ENCODE data around the gene GPS2.

The GPS2 gene

DNA sequence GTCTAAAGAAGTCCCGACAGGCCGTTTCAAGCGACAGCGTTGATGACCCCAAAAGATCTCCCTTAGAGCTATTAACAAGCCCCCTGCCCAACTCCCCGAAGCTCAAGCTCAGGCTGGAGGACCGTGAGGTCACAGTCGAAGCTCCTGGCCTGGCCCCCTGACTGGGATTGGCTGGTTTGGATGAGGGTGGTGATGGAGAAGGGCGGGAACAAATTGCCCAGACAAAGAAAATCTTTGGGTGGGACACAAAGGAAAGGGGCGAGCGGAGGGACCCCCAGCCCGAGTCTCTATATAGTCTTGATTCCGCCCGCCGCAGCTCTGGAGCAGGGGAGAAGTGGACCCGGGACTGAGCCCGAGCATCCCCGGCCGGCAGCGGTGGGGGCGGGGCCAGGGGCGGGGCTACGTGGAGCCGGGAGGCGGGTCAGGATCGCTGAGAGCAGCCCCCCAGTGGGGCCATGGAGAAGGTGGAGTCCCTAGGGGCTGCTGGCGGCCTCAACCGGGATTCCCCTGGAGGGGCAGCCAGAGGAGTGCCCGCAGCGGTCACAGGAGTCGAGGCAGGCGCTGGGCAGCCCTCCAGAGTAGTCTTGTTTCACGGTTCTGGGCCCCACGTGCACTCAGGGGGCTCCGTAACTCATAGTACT is 15.0 kb upstream of the GPS2 start:
- Histone ChIP-seq H3K4me2 (ENCODE audit: low read length) (peak overlapping the region; percentile 100), H2BK5ac (ENCODE audit: low read length) (no peak overlapping the region), H3K36me3 (ENCODE audit: control insufficient read depth, insufficient read depth, low read length) (peaks cover 4% of the 10 kb centered on the region), H3K79me2 (ENCODE audit: control insufficient read depth, insufficient read depth, low read length) (peaks cover 13% of the 10 kb centered on the region), H3K9ac (ENCODE audit: low read length) (peak overlapping the region; percentile 91), H3K18ac (ENCODE audit: low read length) (peak overlapping the region; percentile 84), H2BK120ac (ENCODE audit: low read depth, low read length) (peak overlapping the region; percentile 50), H3K4me1 (ENCODE audit: control insufficient read depth, low read depth, low read length) (no peaks in the 10 kb centered on the region), H3K23ac (ENCODE audit: low read length) (no peak overlapping the region), H4K8ac (ENCODE audit: low read depth, low read length) (no peak overlapping the region), H2BK15ac (replicated peaks; ENCODE audit: low read depth) (no peak overlapping the region), H3K56ac (ENCODE audit: low read length) (peak overlapping the region; percentile 94), H3K27me3 (ENCODE audit: insufficient read depth, low read length, poor library complexity) (no peaks in the 10 kb centered on the region), H2AK5ac (ENCODE audit: low read length) (no peak overlapping the region), H3K4ac (ENCODE audit: low read depth, low read length) (peak overlapping the region; percentile 71), H4K5ac (ENCODE audit: low read length) (no peak overlapping the region), H3K79me1 (ENCODE audit: low read length) (peaks cover 11% of the 10 kb centered on the region), H3K4me3 (ENCODE audit: low read length) (peak overlapping the region; percentile 74), H3K27ac (ENCODE audit: low read depth, low read length) (peak overlapping the region; percentile 78)
- DNase-seq = peak; percentile 94
- no CpG with 5 or more reads among the region's 34 CpGs for WGBS (ENCODE audit: extremely low coverage, insufficient coverage, low lambda C conversion rate)

DNA sequence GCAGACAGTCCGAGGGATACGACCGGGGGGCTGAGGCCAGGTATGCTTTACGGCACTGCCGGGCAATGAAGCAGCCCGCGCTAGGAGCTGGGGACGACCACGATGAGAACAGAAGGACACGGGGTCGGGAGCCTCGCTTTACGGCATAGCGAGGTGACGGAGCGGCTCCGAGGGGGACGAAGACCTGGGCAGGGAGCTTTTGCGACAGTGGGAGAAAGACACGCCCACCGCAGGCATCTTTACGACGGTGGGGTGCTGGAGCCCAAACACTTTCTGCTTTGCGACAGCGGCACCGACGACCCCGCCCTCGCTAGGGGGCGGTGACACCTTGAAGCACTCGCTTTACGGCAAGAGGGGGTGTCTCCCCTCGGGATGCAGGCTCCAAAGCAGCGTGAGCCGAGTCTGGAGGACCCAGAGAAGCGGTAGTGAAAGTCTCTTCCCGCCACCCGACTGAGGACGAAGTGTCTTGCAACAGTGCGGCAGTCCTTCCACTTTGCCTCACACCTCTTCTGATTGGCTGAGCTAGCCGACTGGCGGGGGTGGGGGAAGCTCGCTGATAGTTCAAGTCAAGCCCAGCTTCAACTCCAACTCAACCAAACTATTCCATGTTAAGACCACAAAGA is 14.3 kb upstream of the GPS2 start:
- Histone ChIP-seq H3K36me3 (ENCODE audit: control insufficient read depth, insufficient read depth, low read length) (peaks cover 6% of the 10 kb centered on the region), H3K4me2 (ENCODE audit: low read length) (peak overlapping the region; percentile 100), H3K4me1 (ENCODE audit: control insufficient read depth, low read depth, low read length) (no peaks in the 10 kb centered on the region), H3K4me3 (ENCODE audit: low read length) (peak overlapping the region; percentile 74), H3K27me3 (ENCODE audit: insufficient read depth, low read length, poor library complexity) (no peaks in the 10 kb centered on the region), H3K4ac (ENCODE audit: low read depth, low read length) (no peak overlapping the region), H3K56ac (ENCODE audit: low read length) (peak overlapping the region; percentile 94), H4K5ac (ENCODE audit: low read length) (no peak overlapping the region), H3K79me2 (ENCODE audit: control insufficient read depth, insufficient read depth, low read length) (peaks cover 13% of the 10 kb centered on the region), H3K23ac (ENCODE audit: low read length) (no peak overlapping the region), H2BK5ac (ENCODE audit: low read length) (peak overlapping the region; percentile 71), H3K9ac (ENCODE audit: low read length) (peak overlapping the region; percentile 91), H2AK5ac (ENCODE audit: low read length) (no peak overlapping the region), H4K8ac (ENCODE audit: low read depth, low read length) (no peak overlapping the region), H3K27ac (ENCODE audit: low read depth, low read length) (peak overlapping the region; percentile 78), H3K18ac (ENCODE audit: low read length) (no peak overlapping the region), H2BK15ac (replicated peaks; ENCODE audit: low read depth) (no peak overlapping the region), H3K79me1 (ENCODE audit: low read length) (peaks cover 11% of the 10 kb centered on the region), H2BK120ac (ENCODE audit: low read depth, low read length) (no peak overlapping the region)
- DNase-seq = peak; percentile 100
- WGBS (ENCODE audit: extremely low coverage, insufficient coverage, low lambda C conversion rate) = no CpG with 5 or more reads among the region's 43 CpGs

DNA sequence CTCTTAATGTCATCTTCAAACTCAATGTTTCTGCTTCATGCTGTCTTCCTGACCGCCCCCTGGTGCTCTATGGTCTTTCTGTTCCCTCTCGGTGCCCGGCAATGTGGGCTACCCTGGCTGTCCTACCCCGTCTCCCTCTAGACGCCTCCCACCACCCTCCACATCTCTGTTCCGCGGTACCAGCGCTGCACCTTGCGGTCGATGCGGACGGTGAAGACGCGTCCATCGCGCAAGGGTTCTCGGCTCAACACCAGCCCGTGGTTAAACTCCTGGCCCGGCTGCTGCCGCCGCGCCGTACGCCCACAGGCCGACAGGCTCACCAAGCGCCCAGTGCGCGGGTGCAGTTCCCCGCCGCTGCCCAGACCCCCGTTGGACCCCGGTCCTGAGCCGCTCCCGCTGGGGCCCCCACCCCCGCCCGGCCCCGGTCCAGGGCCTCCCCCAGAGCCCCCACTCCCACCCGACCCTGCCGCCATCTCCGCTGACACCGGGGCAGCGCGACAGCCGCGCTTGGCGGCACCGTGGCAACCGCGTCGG is 13.7 kb upstream of the GPS2 start, which contains the start of gene NEURL4:
Gene NEURL4, minus strand, starts transcription at position 496 of the 534 bp plus-strand sequence. Its CDS starts 23 bp downstream, at position 473.
- Histone ChIP-seq H3K4ac (ENCODE audit: low read depth, low read length) (peak within 1 kb of the TSS; percentile 71), H3K9ac (ENCODE audit: low read length) (peak within 1 kb of the TSS; percentile 100), H3K4me2 (ENCODE audit: low read length) (peak within 1 kb of the TSS; percentile 100), H3K79me2 (ENCODE audit: control insufficient read depth, insufficient read depth, low read length) (peaks cover 13% of the 10 kb centered on the region), H3K27me3 (ENCODE audit: insufficient read depth, low read length, poor library complexity) (no peaks in the 10 kb centered on the region), H2BK5ac (ENCODE audit: low read length) (peak within 1 kb of the TSS; percentile 71), H3K56ac (ENCODE audit: low read length) (peak within 1 kb of the TSS; percentile 100), H3K27ac (ENCODE audit: low read depth, low read length) (peak within 1 kb of the TSS; percentile 78), H3K18ac (ENCODE audit: low read length) (no peak within 1 kb of the TSS), H4K5ac (ENCODE audit: low read length) (no peak within 1 kb of the TSS), H2BK120ac (ENCODE audit: low read depth, low read length) (no peak within 1 kb of the TSS), H3K23ac (ENCODE audit: low read length) (no peak within 1 kb of the TSS), H3K4me1 (ENCODE audit: control insufficient read depth, low read depth, low read length) (no peaks in the 10 kb centered on the region), H4K8ac (ENCODE audit: low read depth, low read length) (no peak within 1 kb of the TSS), H3K36me3 (ENCODE audit: control insufficient read depth, insufficient read depth, low read length) (peaks cover 6% of the 10 kb centered on the region), H3K4me3 (ENCODE audit: low read length) (peak within 1 kb of the TSS; percentile 99), H2AK5ac (ENCODE audit: low read length) (peak within 1 kb of the TSS; percentile 74), H3K79me1 (ENCODE audit: low read length) (peaks cover 11% of the 10 kb centered on the region), H2BK15ac (replicated peaks; ENCODE audit: low read depth) (no peak within 1 kb of the TSS)
- WGBS (ENCODE audit: extremely low coverage, insufficient coverage, low lambda C conversion rate) = no CpG with 5 or more reads among the region's 50 CpGs
- DNase-seq = peak; percentile 28

DNA sequence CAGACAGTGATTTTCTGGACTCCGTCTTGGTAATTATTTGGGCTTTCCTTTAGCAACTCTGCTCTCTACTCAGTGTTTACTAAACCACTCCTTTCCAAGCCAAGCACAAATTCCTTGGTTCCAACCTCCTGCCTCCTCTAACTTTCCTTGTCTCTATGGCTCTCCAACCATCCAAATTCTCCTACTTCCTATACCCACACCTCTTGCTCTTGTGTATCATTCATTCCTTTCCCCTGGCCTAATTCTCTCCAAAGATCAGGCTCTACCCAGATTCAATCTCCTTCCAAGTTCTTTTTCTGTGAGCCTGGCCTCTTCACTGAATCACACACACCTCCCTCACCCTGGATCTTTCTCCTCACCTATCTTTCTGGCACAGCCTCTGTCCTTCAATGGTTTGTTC is 12.8 kb upstream of the GPS2 start:
- Histone ChIP-seq H3K27me3 (ENCODE audit: insufficient read depth, low read length, poor library complexity) (no peaks in the 10 kb centered on the region), H3K79me1 (ENCODE audit: low read length) (peaks cover 11% of the 10 kb centered on the region), H3K27ac (ENCODE audit: low read depth, low read length) (no peak overlapping the region), H3K23ac (ENCODE audit: low read length) (no peak overlapping the region), H3K4me1 (ENCODE audit: control insufficient read depth, low read depth, low read length) (no peaks in the 10 kb centered on the region), H3K9ac (ENCODE audit: low read length) (peak overlapping the region; percentile 26), H2BK120ac (ENCODE audit: low read depth, low read length) (no peak overlapping the region), H3K4ac (ENCODE audit: low read depth, low read length) (no peak overlapping the region), H3K56ac (ENCODE audit: low read length) (peak overlapping the region; percentile 62), H2BK15ac (replicated peaks; ENCODE audit: low read depth) (no peak overlapping the region), H3K36me3 (ENCODE audit: control insufficient read depth, insufficient read depth, low read length) (peaks cover 7% of the 10 kb centered on the region), H2AK5ac (ENCODE audit: low read length) (no peak overlapping the region), H3K4me2 (ENCODE audit: low read length) (no peak overlapping the region), H4K8ac (ENCODE audit: low read depth, low read length) (no peak overlapping the region), H3K18ac (ENCODE audit: low read length) (no peak overlapping the region), H4K5ac (ENCODE audit: low read length) (no peak overlapping the region), H2BK5ac (ENCODE audit: low read length) (no peak overlapping the region), H3K4me3 (ENCODE audit: low read length) (no peak overlapping the region), H3K79me2 (ENCODE audit: control insufficient read depth, insufficient read depth, low read length) (peaks cover 13% of the 10 kb centered on the region)
- DNase-seq = no peak
- whole genome bisulfite sequencing (ENCODE audit: extremely low coverage, insufficient coverage, low lambda C conversion rate) = no CpG with 5 or more reads among the region's 1 CpG

DNA sequence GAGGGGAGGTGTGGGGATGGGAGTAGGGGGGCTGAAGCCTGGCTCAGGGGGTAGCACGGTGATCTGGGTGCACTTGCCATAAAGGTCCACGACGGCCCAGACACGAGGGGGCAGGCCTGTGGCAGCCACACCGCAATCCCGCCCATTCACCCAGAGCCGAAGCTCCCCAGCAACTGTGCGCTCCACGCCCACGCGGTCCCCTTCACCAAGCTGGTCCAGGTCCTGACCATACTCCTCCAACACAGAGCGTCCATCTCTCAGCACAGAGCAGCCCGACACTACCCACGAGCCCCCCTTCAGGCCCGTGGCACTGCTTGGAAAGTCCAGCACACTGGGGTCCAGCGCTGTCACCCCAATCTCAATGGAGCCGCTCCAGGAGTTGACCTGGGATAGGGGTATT is 12.3 kb upstream of the GPS2 start:
- H2BK5ac ChIP-seq (ENCODE audit: low read length) = no peak overlapping the region
- H3K4me2 ChIP-seq (ENCODE audit: low read length) = no peak overlapping the region
- no peak overlapping the region for H3K9ac ChIP-seq (ENCODE audit: low read length)
- H3K79me2 ChIP-seq (ENCODE audit: control insufficient read depth, insufficient read depth, low read length) = peaks cover 13% of the 10 kb centered on the region
- H2BK120ac ChIP-seq (ENCODE audit: low read depth, low read length) = no peak overlapping the region
- H3K27me3 ChIP-seq (ENCODE audit: insufficient read depth, low read length, poor library complexity) = no peaks in the 10 kb centered on the region
- H3K56ac ChIP-seq (ENCODE audit: low read length) = peak overlapping the region; percentile 42
- peaks cover 11% of the 10 kb centered on the region for H3K79me1 ChIP-seq (ENCODE audit: low read length)
- no peak overlapping the region for H2BK15ac ChIP-seq (replicated peaks; ENCODE audit: low read depth)
- no peak overlapping the region for H4K5ac ChIP-seq (ENCODE audit: low read length)
- no peak overlapping the region for H3K18ac ChIP-seq (ENCODE audit: low read length)
- no peak overlapping the region for H3K27ac ChIP-seq (ENCODE audit: low read depth, low read length)
- H3K4ac ChIP-seq (ENCODE audit: low read depth, low read length) = no peak overlapping the region
- no peak overlapping the region for H4K8ac ChIP-seq (ENCODE audit: low read depth, low read length)
- WGBS (ENCODE audit: extremely low coverage, insufficient coverage, low lambda C conversion rate) = no CpG with 5 or more reads among the region's 17 CpGs
- no peak overlapping the region for H3K23ac ChIP-seq (ENCODE audit: low read length)
- H3K4me3 ChIP-seq (ENCODE audit: low read length) = no peak overlapping the region
- no peaks in the 10 kb centered on the region for H3K4me1 ChIP-seq (ENCODE audit: control insufficient read depth, low read depth, low read length)
- DNase-seq = no peak
- peaks cover 12% of the 10 kb centered on the region for H3K36me3 ChIP-seq (ENCODE audit: control insufficient read depth, insufficient read depth, low read length)
- no peak overlapping the region for H2AK5ac ChIP-seq (ENCODE audit: low read length)
